ENCODE measurements around the gene ETV3.

The ETV3 gene

GRCh38 chr1:157137408-157138219 is 581 bp downstream of the ETV3 start:
- no peak for DNase-seq

- DNase-seq = no peak
These were observed 1.2 kb downstream of the ETV3 start for GRCh38 chr1:157137046-157137407.

- no peak for DNase-seq
These were observed 2.1 kb downstream of the ETV3 start for GRCh38 chr1:157136133-157136532.

- no peak for DNase-seq
These were observed 2.5 kb downstream of the ETV3 start for GRCh38 chr1:157135646-157136045.

GRCh38 chr1:157135070-157135469 is 3.1 kb downstream of the ETV3 start:
- no peak for DNase-seq

GRCh38 chr1:157134442-157134841 is 3.8 kb downstream of the ETV3 start:
- no peak for DNase-seq

GRCh38 chr1:157133426-157133825 is 4.8 kb downstream of the ETV3 start:
- DNase-seq = no peak

- no peak for DNase-seq
These were observed 5.5 kb downstream of the ETV3 start for GRCh38 chr1:157132616-157133167.

- DNase-seq = no peak
These were observed 6.1 kb downstream of the ETV3 start for GRCh38 chr1:157132111-157132510.

- no peak for DNase-seq
These were observed 6.9 kb downstream of the ETV3 start for GRCh38 chr1:157131281-157131680.

- DNase-seq = no peak
These were observed 13.3 kb downstream of the ETV3 start for GRCh38 chr1:157124855-157125254.

GRCh38 chr1:157119448-157119847 is 18.7 kb downstream of the ETV3 start:
- DNase-seq = no peak

- DNase-seq = no peak
These were observed 19.2 kb downstream of the ETV3 start for GRCh38 chr1:157119008-157119407.

- DNase-seq = no peak
These were observed 20.6 kb downstream of the ETV3 start for GRCh38 chr1:157117527-157118057.

- DNase-seq = no peak
These were observed 21.5 kb downstream of the ETV3 start for GRCh38 chr1:157116737-157117103.

GRCh38 chr1:157115851-157116736 is 22.1 kb downstream of the ETV3 start:
- no peak for DNase-seq

- no peak for DNase-seq
These were observed 22.8 kb downstream of the ETV3 start for GRCh38 chr1:157115429-157115838.

GRCh38 chr1:157114183-157115121 is 23.7 kb downstream of the ETV3 start:
- DNase-seq = no peak

- no peak for DNase-seq
These were observed 24.6 kb downstream of the ETV3 start for GRCh38 chr1:157113631-157114030.

- no peak for DNase-seq
These were observed 25.1 kb downstream of the ETV3 start for GRCh38 chr1:157113106-157113505.

- DNase-seq = no peak
These were observed 25.9 kb downstream of the ETV3 start for GRCh38 chr1:157112186-157112867.

All from effector CD4-positive, alpha-beta T cell (primary cell).